Lower leg skin (tissue), 3 donors: Measurements from ENCODE around the gene ATP1A4.

Experiments used
- CTCF ChIP-seq, 3 donors: fragments of 450-650 bp; IDR thresholded peaks; one replicate each; pipeline ENCODE4 v1.5.1; 2016; ENCODE audit warnings: antibody characterized with exemption in 3 of 3, mild to moderate bottlenecking in 3 of 3, moderate library complexity in 2 of 3
- POLR2A ChIP-seq, 2 donors: fragments of 450-650 bp; IDR thresholded peaks; one replicate each; pipeline ENCODE4 v1.6.1; 2016 to 2017; ENCODE audit warnings: antibody characterized with exemption in 2 of 2, mild to moderate bottlenecking in 1 of 2, moderate library complexity in 1 of 2

GRCh38 chr1:160116283-160117147 is 34.9 kb upstream of the ATP1A4 start:
- no peak for TF ChIP-seq CTCF (IDR thresholded peaks at IDR 0.05)
- TF ChIP-seq POLR2A (IDR thresholded peaks at IDR 0.05), result no peak
